Measurements from ENCODE around the gene CCDC3. TPM values are rescaled to one million over a fixed set of nuclear protein-coding genes. Genes with fewer than 3 reads are reported as not detected.

CCDC3 gene
- total and polyA plus RNA-seq, 2 of the 4 experiments (the other 2 are of a cell fraction), result 0.29 to 0.36 TPM

- no peaks in the 10 kb centered on the region for H3K9me1 ChIP-seq (ENCODE audit: insufficient read depth, low read length)
- peak overlapping the region; percentile 88; the same call in 1 of the 2 replicates for H3K18ac ChIP-seq (ENCODE audit: low read depth, low read length)
- H2AK5ac ChIP-seq (ENCODE audit: low read depth, low read length), result peak overlapping the region; percentile 33; the same call in 1 of the 2 replicates
- H3K23ac ChIP-seq (ENCODE audit: low read depth, low read length), result no peak overlapping the region
- H4K20me1 ChIP-seq (ENCODE audit: insufficient read depth, low read length), result no peaks in the 10 kb centered on the region
- H2AFZ ChIP-seq (replicated peaks; ENCODE audit: low read length, poor library complexity), result peak overlapping the region; percentile 33
- no peaks in the 10 kb centered on the region for H3K9me3 ChIP-seq (ENCODE audit: control insufficient read depth, insufficient read depth, low read length)
- ATAC-seq (ENCODE audit: low read depth), result no peak
- no peak overlapping the region for H3K9ac ChIP-seq (ENCODE audit: low read depth, low read length)
- BruUV-seq (replicated peaks), result no TSS peak
- TF ChIP-seq USF2 (IDR thresholded peaks at IDR 0.05; ENCODE audit: low read depth, low read length) (no peak), CTCF (conservative IDR thresholded peaks at IDR 0.05; ENCODE audit: low read depth, low read length) (no peak), RCOR1 (IDR thresholded peaks at IDR 0.05; ENCODE audit: insufficient replicate concordance, low read length) (no peak)
- CTCF ChIA-PET, result interaction anchor here (0.7 kb wide), 1 partner anchor 28 kb away, joined by 3 read pairs; no protein-coding TSS in a partner anchor
- intact Hi-C loops (cut with micrococcal nuclease), result no loop called here
- H3K79me1 ChIP-seq (ENCODE audit: low read depth in 1 of 2, low read length in 2 of 2), result no peaks in the 10 kb centered on the region
- no peak overlapping the region for H3K14ac ChIP-seq (replicated peaks; ENCODE audit: low read depth, low read length)
- H4K5ac ChIP-seq (ENCODE audit: low read depth, low read length), result peak overlapping the region; percentile 49; the same call in 1 of the 2 replicates
- H3K27ac ChIP-seq (ENCODE audit: insufficient read depth, low read length), result peak overlapping the region; percentile 54; the same call in 1 of the 2 replicates
- H2BK15ac ChIP-seq (ENCODE audit: low read depth, low read length), result no peak overlapping the region
- no peak overlapping the region for H2AK9ac ChIP-seq (replicated peaks; ENCODE audit: low read depth, low read length, poor library complexity)
- H3K4me3 ChIP-seq (ENCODE audit: insufficient read depth, low read depth, low read length), result no peak overlapping the region
- H2BK5ac ChIP-seq (ENCODE audit: low read depth, low read length, poor library complexity, severe bottlenecking), result no peak overlapping the region
- no peaks in the 10 kb centered on the region for H3K27me3 ChIP-seq (ENCODE audit: control insufficient read depth, insufficient read depth, low read length)
- H3K4me1 ChIP-seq (ENCODE audit: control insufficient read depth, insufficient read depth, low read length), result peaks cover 2% of the 10 kb centered on the region; the same call in 1 of the 2 replicates
- H3K4ac ChIP-seq (ENCODE audit: low read depth, low read length), result no peak overlapping the region; the same call in 1 of the 2 replicates
- in situ Hi-C loops (cut with MboI; ENCODE audit: low sequenced_read_pairs), result no loop called here
- dilution Hi-C loops (cut with HindIII; ENCODE audit: low sequenced_read_pairs, unreplicated experiment), result no loop called here
- POLR2A ChIA-PET (ENCODE audit: unreplicated experiment), result no interaction called here
- DNase-seq, result no peak
- WGBS, 2 experiments (ENCODE audit: extremely low coverage in 2 of 2, insufficient read length in 1 of 2), result 83% methylated on average over 1 of the region's 10 CpGs; no CpG with 5 or more reads in 1 of the 2 experiments
- H4K91ac ChIP-seq (ENCODE audit: insufficient read depth, low read depth, low read length), result no peak overlapping the region; the same call in 1 of the 2 replicates
- no peaks in the 10 kb centered on the region for H3K36me3 ChIP-seq (ENCODE audit: control insufficient read depth, insufficient read depth, low read length)
- no peak overlapping the region for H3K4me2 ChIP-seq (ENCODE audit: low read depth, low read length)
- H4K8ac ChIP-seq (ENCODE audit: low read depth in 2 of 2, low read length in 2 of 2), result peak overlapping the region in 1 of 2 experiments; percentile 40; a peak in 1 of 4 replicates
- peak overlapping the region; percentile 23; the same call in 1 of the 2 replicates for H2BK120ac ChIP-seq (ENCODE audit: low read depth, low read length)
- H3K56ac ChIP-seq (ENCODE audit: extremely low read depth, insufficient read depth, low read length), result no peak overlapping the region
- H2BK20ac ChIP-seq (ENCODE audit: low read depth, low read length), result 0 out of 2 replicates have a peak overlapping the region, but pooled peaks have one; percentile 3
Observed at GRCh38 chr10:13016886-13017285, 15.4 kb upstream of the CCDC3 start.
